Testis (tissue), 5 donors: ENCODE results near the gene EML2. TPM values are rescaled to one million over a fixed set of nuclear protein-coding genes. Genes with fewer than 3 reads are reported as not detected.
"Not testable (repeated sequence)": the region's sequence is repeated elsewhere in the genome, so short reads cannot be mapped to it uniquely, and the experiment has no call there.

ENCODE experiments used
- DNase-seq: peaks from one replicate; pipeline ENCODE4 v3.0.0-alpha.2; 2019
- H3K27ac ChIP-seq, 2 donors: fragments of 200-600 bp; sonication (generic); one replicate each; pipeline ENCODE4 v1.5.1; 2019
- H3K27me3 ChIP-seq: fragments of 200-600 bp; sonication (generic); one replicate; pipeline ENCODE4 v1.5.1; 2019
- H3K36me3 ChIP-seq: fragments of 200-600 bp; sonication (generic); one replicate; pipeline ENCODE4 v1.5.1; 2017; ENCODE audit warnings: low read depth; ENCODE audit errors: missing control alignments
- H3K4me1 ChIP-seq: fragments of 200-600 bp; sonication (generic); one replicate; pipeline ENCODE4 v1.5.1; 2019
- H3K4me3 ChIP-seq, 2 donors: fragments of 200-600 bp; sonication (generic); one replicate each; pipeline ENCODE4 v1.5.1; 2017 to 2019
- H3K9me3 ChIP-seq: fragments of 200-600 bp; sonication (generic); one replicate; pipeline ENCODE4 v1.5.1; 2017
- POLR2A ChIP-seq: fragments of 450-650 bp; IDR thresholded peaks from one replicate; pipeline ENCODE4 v1.6.1; 2017; ENCODE audit warnings: antibody characterized with exemption, mild to moderate bottlenecking, moderate library complexity
- WGBS, 2 donors: methylation state at CpG; one replicate each; pipeline ENCODE4 v1.1.5; 2018; 5-methylcytosine and 5-hydroxymethylcytosine counted together
- intact Hi-C: fragments of 100-400 bp; cut with DNase I; formaldehyde crosslinking; loops from one replicate; pipeline ENCODE4 v1.15.1; 2023; ENCODE audit warnings: low total_unique reads
- long read RNA-seq, 2 donors: transcript quantifications; one replicate each; lab custom pipeline, GENCODE V29; 2026
- polyA plus RNA-seq: library from polyadenylated mRNA; stranded (reverse); fragments of 350-450 nt; fragmentation: Illumina TruSeq; extraction: RNeasy Lipid Tissue Mini Kit (QIAGEN cat#74804); gene quantifications from one replicate; pipeline ENCODE4 v1.2.3, GENCODE V29; 2014; ENCODE audit warnings: low read depth, low replicate concordance; ENCODE audit not compliant: insufficient read depth
- total RNA-seq, 2 donors: library from RNA; depleted of rRNA; stranded (reverse); fragments of >200 nt; gene quantifications; one replicate each; pipeline ENCODE4 v1.2.3, GENCODE V29; 2016
- TF ChIP-seq, protein P1 (sequence below), 3 experiments: fragments of 450-650 bp in 2 of 3; fragments of 200-600 bp in 1 of 3; sonication (generic) in 1 of 3; IDR thresholded peaks; one replicate each; pipeline ENCODE4 v1.5.1; 2016 to 2019; ENCODE audit warnings: antibody characterized with exemption in 3 of 3, mild to moderate bottlenecking in 2 of 3, moderate library complexity in 1 of 3

The EML2 gene, protein sequence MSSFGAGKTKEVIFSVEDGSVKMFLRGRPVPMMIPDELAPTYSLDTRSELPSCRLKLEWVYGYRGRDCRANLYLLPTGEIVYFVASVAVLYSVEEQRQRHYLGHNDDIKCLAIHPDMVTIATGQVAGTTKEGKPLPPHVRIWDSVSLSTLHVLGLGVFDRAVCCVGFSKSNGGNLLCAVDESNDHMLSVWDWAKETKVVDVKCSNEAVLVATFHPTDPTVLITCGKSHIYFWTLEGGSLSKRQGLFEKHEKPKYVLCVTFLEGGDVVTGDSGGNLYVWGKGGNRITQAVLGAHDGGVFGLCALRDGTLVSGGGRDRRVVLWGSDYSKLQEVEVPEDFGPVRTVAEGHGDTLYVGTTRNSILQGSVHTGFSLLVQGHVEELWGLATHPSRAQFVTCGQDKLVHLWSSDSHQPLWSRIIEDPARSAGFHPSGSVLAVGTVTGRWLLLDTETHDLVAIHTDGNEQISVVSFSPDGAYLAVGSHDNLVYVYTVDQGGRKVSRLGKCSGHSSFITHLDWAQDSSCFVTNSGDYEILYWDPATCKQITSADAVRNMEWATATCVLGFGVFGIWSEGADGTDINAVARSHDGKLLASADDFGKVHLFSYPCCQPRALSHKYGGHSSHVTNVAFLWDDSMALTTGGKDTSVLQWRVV
- total RNA-seq (10 to 100 TPM; 36.3 to 48.4 TPM), polyA plus RNA-seq (28.5 TPM)
- long read RNA-seq, donor 1, partial matches to known transcripts: 0 of 5 reads
- long read RNA-seq, donor 1, other reads (novel, unspliced or antisense): 0 of 5 reads
- long read RNA-seq, donor 2, partial matches to known transcripts: 0 of 3 reads
- long read RNA-seq, donor 2, other reads (novel, unspliced or antisense): 0 of 3 reads

DNA sequence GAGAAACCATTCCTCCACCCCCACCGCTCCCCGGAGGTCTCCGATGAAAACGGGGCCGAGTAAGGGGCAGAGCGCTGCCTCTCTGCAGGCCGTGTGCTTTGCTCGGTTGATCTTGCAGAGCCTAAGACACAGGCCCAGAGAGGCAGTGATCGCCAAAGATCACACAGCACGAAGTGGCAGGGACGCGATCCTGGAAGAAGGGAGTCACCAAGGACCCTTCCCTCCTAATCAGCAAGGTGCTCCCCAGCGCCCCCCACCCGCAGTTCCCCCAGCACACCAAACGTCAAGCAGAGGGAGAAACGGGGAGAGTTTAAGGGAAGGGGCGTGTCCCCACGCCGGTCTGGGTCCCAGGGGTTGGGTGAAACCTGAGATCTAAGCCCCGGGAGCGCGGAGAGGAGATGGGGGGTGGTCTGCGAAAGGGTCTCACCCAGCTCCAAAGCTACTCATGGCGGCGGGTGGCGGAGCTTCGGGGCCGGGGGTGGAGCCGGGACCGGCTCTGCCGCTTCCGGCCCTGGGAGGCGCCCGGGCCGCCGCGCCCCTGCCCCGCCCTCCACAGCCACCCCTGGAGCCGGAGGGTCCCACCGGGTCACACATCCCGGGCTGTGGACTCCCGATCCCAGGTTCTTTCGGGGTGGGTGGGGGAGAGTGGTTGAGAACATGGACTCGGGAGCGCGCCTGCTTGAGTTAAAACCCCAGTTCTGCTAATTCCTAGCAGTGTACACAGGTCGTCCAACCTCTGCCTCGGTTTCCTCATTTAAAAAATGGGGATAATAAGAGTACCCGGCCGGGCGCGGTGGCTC lies at the start of gene EML2:
Gene EML2 (minus strand): TSS at position 468 of the 800 bp plus-strand sequence. CDS start 21 bp downstream, at position 447.
- H3K9me3 ChIP-seq: no peaks in the 10 kb centered on the region
- no peaks in the 10 kb centered on the region for H3K36me3 ChIP-seq
- DNase-seq: peak; percentile 43
- peaks cover 30% of the 10 kb centered on the region for H3K4me1 ChIP-seq
- intact Hi-C loops: no loop called here
- peak within 1 kb of the TSS; percentile 57 to 70 for H3K4me3 ChIP-seq
- TF ChIP-seq POLR2A: no peak
- TF ChIP-seq, protein P1, sequence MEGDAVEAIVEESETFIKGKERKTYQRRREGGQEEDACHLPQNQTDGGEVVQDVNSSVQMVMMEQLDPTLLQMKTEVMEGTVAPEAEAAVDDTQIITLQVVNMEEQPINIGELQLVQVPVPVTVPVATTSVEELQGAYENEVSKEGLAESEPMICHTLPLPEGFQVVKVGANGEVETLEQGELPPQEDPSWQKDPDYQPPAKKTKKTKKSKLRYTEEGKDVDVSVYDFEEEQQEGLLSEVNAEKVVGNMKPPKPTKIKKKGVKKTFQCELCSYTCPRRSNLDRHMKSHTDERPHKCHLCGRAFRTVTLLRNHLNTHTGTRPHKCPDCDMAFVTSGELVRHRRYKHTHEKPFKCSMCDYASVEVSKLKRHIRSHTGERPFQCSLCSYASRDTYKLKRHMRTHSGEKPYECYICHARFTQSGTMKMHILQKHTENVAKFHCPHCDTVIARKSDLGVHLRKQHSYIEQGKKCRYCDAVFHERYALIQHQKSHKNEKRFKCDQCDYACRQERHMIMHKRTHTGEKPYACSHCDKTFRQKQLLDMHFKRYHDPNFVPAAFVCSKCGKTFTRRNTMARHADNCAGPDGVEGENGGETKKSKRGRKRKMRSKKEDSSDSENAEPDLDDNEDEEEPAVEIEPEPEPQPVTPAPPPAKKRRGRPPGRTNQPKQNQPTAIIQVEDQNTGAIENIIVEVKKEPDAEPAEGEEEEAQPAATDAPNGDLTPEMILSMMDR (IDR thresholded peaks at IDR 0.05): peak in 1 of 3 experiments; percentile 16
- no peak within 1 kb of the TSS for H3K27ac ChIP-seq
- no peaks in the 10 kb centered on the region for H3K27me3 ChIP-seq
- WGBS, 2 donors: 7% methylated on average over 32 to 52 of the region's 52 CpGs

DNA sequence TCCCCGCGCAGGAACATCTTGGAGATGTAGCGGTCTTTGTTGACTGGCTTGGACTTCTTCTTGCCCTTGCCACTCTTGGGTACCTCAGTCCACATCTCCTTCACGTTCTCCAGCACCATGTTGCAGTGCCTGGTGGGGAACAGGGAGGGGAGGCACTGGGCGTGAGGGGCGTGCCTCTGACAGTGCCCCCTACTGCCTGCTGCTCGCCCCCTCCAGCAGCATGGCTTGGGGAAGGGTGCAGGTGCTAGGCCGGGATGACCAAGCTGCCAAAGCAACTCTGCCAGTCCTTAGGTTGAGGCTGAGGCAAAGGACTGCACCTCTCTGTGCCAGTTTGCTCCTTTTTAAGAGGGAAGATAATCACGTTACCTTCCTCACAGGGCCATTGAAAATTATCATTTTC lies 48.4 kb upstream of the EML2 start:
- intact Hi-C loops: no loop called here
- no peak for TF ChIP-seq POLR2A
- TF ChIP-seq, protein P1 (IDR thresholded peaks at IDR 0.05): no peak
- Histone ChIP-seq H3K27ac (no peak overlapping the region), H3K36me3 (no peaks in the 10 kb centered on the region), H3K9me3 (no peaks in the 10 kb centered on the region), H3K4me3 (no peak overlapping the region), H3K27me3 (no peaks in the 10 kb centered on the region), H3K4me1 (peaks cover 5% of the 10 kb centered on the region)
- WGBS, 2 donors: 84 to 91% methylated on average over 7 to 9 of the region's 9 CpGs
- DNase-seq: no peak

DNA sequence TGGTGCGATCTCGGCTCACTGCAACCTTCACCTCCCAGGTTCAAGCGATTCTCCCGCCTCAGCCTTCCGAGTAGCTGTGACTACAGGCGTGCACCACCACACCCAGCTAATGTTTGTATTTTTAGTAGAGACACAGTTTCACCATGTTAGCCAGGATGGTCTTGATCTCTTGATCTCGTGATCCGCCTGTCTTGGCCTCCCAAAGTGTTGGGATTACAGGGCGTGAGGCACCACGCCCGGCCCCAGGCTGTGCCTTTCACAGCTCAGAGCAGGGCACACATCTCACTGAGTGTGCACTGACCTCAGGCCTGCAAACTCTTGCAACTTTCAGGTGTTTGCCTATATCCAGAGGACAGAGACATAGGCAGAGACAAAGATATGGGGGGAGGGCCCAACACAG lies 45.8 kb upstream of the EML2 start:
- DNase-seq: not testable (repeated sequence)

DNA sequence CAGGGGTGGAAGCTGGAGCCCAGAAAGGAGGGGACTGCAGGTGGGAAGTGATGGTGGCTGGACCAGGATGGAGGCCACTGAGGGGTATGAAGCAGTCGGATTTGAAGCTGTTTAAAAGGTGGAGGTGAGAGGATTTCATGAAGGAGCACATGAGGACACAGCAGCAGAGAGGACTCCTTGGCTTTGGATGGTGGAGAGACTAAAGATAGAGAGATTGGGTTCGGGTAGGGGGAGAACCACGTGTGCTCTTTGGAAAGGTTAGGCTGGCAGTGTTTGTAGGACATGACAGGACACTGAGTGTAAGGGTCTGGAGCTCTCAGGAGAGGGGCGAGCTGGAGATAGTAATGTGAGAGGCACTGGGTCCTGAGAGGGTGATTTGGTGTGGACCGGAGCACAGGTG lies 43.7 kb upstream of the EML2 start:
- TF ChIP-seq, protein P1 (IDR thresholded peaks at IDR 0.05): no peak
- no peak for TF ChIP-seq POLR2A
- Histone ChIP-seq H3K36me3 (no peaks in the 10 kb centered on the region), H3K4me3 (no peak overlapping the region), H3K27ac (no peak overlapping the region), H3K27me3 (no peaks in the 10 kb centered on the region), H3K9me3 (no peaks in the 10 kb centered on the region), H3K4me1 (peaks cover 6% of the 10 kb centered on the region)
- intact Hi-C loops: no loop called here
- DNase-seq: no peak
- WGBS, 2 donors: 64 to 73% methylated on average over 5 of the region's 5 CpGs

More for the DNA sequence above, 45.8 kb upstream of the EML2 start:
- intact Hi-C loops, H3K27ac ChIP-seq, H3K27me3 ChIP-seq, H3K4me1 ChIP-seq, H3K4me3 ChIP-seq, H3K9me3 ChIP-seq, H3K36me3 ChIP-seq: not testable (repeated sequence)
- 90 to 94% methylated on average over 11 of the region's 11 CpGs for WGBS, 2 donors
